HepG2 (cell line): ENCODE measurements around the gene BRCA1. TPM values are rescaled to one million over a fixed set of nuclear protein-coding genes. Genes with fewer than 3 reads are reported as not detected.

Experiments
- BHLHE40 ChIP-seq: IDR thresholded peaks from 2 replicates; pipeline ENCODE4 v1.6.1; 2011; ENCODE audit warnings: low read length, improper control_type of control experiment
- HINFP ChIP-seq: sonication (generic); formaldehyde crosslinking; IDR thresholded peaks from 2 replicates; pipeline ENCODE4 v1.4.0; 2020; ENCODE audit warnings: low read depth, mild to moderate bottlenecking, missing genetic modification reagents
- HNRNPUL1 ChIP-seq: fragments of 200-400 bp; formaldehyde crosslinking; IDR thresholded peaks from 2 replicates; pipeline ENCODE4 v1.6.1; 2017; ENCODE audit warnings: low read depth, mild to moderate bottlenecking, low read length, moderate library complexity
- IKZF1 ChIP-seq: fragments of 450-650 bp; IDR thresholded peaks from 2 replicates; pipeline ENCODE4 v1.7.1; 2016
- KAT2B ChIP-seq: fragments of 150-350 bp; IDR thresholded peaks from 2 replicates; pipeline ENCODE4 v1.6.1; 2014; ENCODE audit warnings: low read depth, low read length, borderline replicate concordance
- MED1 ChIP-seq: sonication (generic); formaldehyde crosslinking; IDR thresholded peaks from 2 replicates; pipeline ENCODE4 v1.4.0; 2020; ENCODE audit warnings: missing genetic modification reagents
- NFYC ChIP-seq: IDR thresholded peaks from 2 replicates; pipeline ENCODE4 v1.6.1; 2016; ENCODE audit warnings: missing genetic modification reagents, missing compliant biosample characterization
- NPAS2 ChIP-seq: sonication (generic); formaldehyde crosslinking; IDR thresholded peaks from 2 replicates; pipeline ENCODE4 v1.8.0; 2022; ENCODE audit warnings: mild to moderate bottlenecking, missing genetic modification reagents, borderline replicate concordance
- PBX2 ChIP-seq: IDR thresholded peaks from 2 replicates; pipeline ENCODE4 v1.6.1; 2016; ENCODE audit warnings: control low read depth
- PRDM15 ChIP-seq: sonication (generic); formaldehyde crosslinking; IDR thresholded peaks from 2 replicates; pipeline ENCODE4 v1.4.0; 2020; ENCODE audit warnings: missing genetic modification reagents
- RCOR2 ChIP-seq: IDR thresholded peaks from 2 replicates; pipeline ENCODE4 v1.6.1; 2016; ENCODE audit warnings: missing biosample characterization, missing genetic modification reagents
- SALL1 ChIP-seq: sonication (generic); formaldehyde crosslinking; IDR thresholded peaks from 2 replicates; pipeline ENCODE4 v1.8.0; 2022; ENCODE audit warnings: mild to moderate bottlenecking, missing genetic modification reagents
- SAP130 ChIP-seq: IDR thresholded peaks from 2 replicates; pipeline ENCODE4 v1.6.1; 2016; ENCODE audit warnings: low read depth
- ZNF138 ChIP-seq: sonication (generic); formaldehyde crosslinking; IDR thresholded peaks from 2 replicates; pipeline ENCODE4 v1.5.0; 2020; ENCODE audit warnings: mild to moderate bottlenecking, low read depth, missing genetic modification reagents
- ZNF143 ChIP-seq: sonication (generic); formaldehyde crosslinking; IDR thresholded peaks from 2 replicates; pipeline ENCODE4 v1.4.0; 2020; ENCODE audit warnings: missing genetic modification reagents
- ZNF263 ChIP-seq: sonication (generic); formaldehyde crosslinking; IDR thresholded peaks from 2 replicates; pipeline ENCODE4 v1.4.0; 2020; ENCODE audit warnings: missing genetic modification reagents
- ZNF329 ChIP-seq: sonication (generic); formaldehyde crosslinking; IDR thresholded peaks from 2 replicates; pipeline ENCODE4 v1.9.0; 2021; ENCODE audit warnings: low read depth, mild to moderate bottlenecking, missing genetic modification reagents
- ZNF546 ChIP-seq: sonication (generic); formaldehyde crosslinking; conservative IDR thresholded peaks from 2 replicates; pipeline ENCODE4 v1.8.1; 2023; ENCODE audit warnings: mild to moderate bottlenecking, missing genetic modification reagents
- ZNF589 ChIP-seq: sonication (generic); formaldehyde crosslinking; conservative IDR thresholded peaks from 2 replicates; pipeline ENCODE4 v1.8.0; 2022; ENCODE audit warnings: mild to moderate bottlenecking, moderate library complexity, missing genetic modification reagents
- ZNF790 ChIP-seq: sonication (generic); formaldehyde crosslinking; IDR thresholded peaks from 2 replicates; pipeline ENCODE4 v1.8.0; 2022; ENCODE audit warnings: missing genetic modification reagents, mild to moderate bottlenecking, borderline replicate concordance
- polyA plus RNA-seq, 8 experiments: library from polyadenylated mRNA; depleted of rRNA in 3 of 8; stranded (reverse) in 7 of 8; unstranded in 1 of 8; fragments of >200 nt; fragmentation: Illumina TruSeq in 4 of 8; extraction: Trizol in 4 of 8; gene quantifications; 2 replicates each; pipeline versions ENCODE4 v1.2.1 to v1.2.3, GENCODE V29; 2011 to 2016; ENCODE audit warnings: low read depth in 4 of 8, missing spikeins in 1 of 8, mixed read lengths in 1 of 8; ENCODE audit not compliant: insufficient read depth in 1 of 8
- total RNA-seq, 5 experiments: library from RNA; depleted of rRNA; stranded (reverse); fragments of >200 nt; fragmentation: Illumina TruSeq; extraction: Trizol; gene quantifications; 2 replicates each; pipeline ENCODE4 v1.2.3, GENCODE V29; 2016; ENCODE audit warnings: low read depth in 1 of 5

BRCA1 gene
- total and polyA plus RNA-seq, 2 of the 13 experiments (the other 11 are each of a cell fraction or from before 2014, with no cell fraction given): 13.3 to 37.5 TPM

GRCh38 chr17:43024407-43025289 lies 100.5 kb downstream of the BRCA1 start, which contains the start of gene RND2 (continued):
- TF ChIP-seq ZNF329 (CRISPR knock-in tag) (no peak), ZNF790 (CRISPR knock-in tag) (no peak), RCOR2 (CRISPR knock-in tag) (no peak), BHLHE40 (peak; percentile 36; the same call in 1 of the 2 replicates), ZNF143 (CRISPR knock-in tag) (0 out of 2 replicates have a peak, but pooled peaks have one; percentile 42), PRDM15 (0 out of 2 replicates have a peak, but pooled peaks have one; percentile 47), SAP130 (peak; percentile 95), SALL1 (CRISPR knock-in tag) (peak; percentile 76), NFYC (CRISPR knock-in tag) (no peak), PBX2 (CRISPR knock-in tag) (no peak), NPAS2 (CRISPR knock-in tag) (no peak), ZNF589 (CRISPR knock-in tag) (peak; percentile 56; the same call in 1 of the 2 replicates), MED1 (CRISPR knock-in tag) (peak; percentile 58), ZNF263 (CRISPR knock-in tag) (0 out of 2 replicates have a peak, but pooled peaks have one; percentile 20), HNRNPUL1 (no peak), HINFP (CRISPR knock-in tag) (no peak), IKZF1 (no peak), KAT2B (no peak), ZNF138 (CRISPR knock-in tag) (no peak), ZNF546 (CRISPR knock-in tag) (peak; percentile 75; the same call in 1 of the 2 replicates)
